ENCODE results near the gene SNAI3. TPM values are rescaled to one million over a fixed set of nuclear protein-coding genes. Genes with fewer than 3 reads are reported as not detected.

The SNAI3 gene
- total RNA-seq, 1 donor from 2014 or later: 1.8 TPM

- no peak for DNase-seq (ENCODE audit: low spot score)
Observed at GRCh38 chr16:88634994-88635670, 51.2 kb downstream of the SNAI3 start.

- no peak for DNase-seq (ENCODE audit: low spot score)
Observed at GRCh38 chr16:88634141-88634993, 51.9 kb downstream of the SNAI3 start.

- DNase-seq (ENCODE audit: low spot score): no peak
Observed at GRCh38 chr16:88633684-88634140, 52.6 kb downstream of the SNAI3 start.

- no peak for DNase-seq (ENCODE audit: low spot score)
Observed at GRCh38 chr16:88632587-88632930, 53.7 kb downstream of the SNAI3 start.

GRCh38 chr16:88631920-88632586 is 54.3 kb downstream of the SNAI3 start:
- DNase-seq (ENCODE audit: low spot score): no peak

GRCh38 chr16:88631384-88631783 is 54.9 kb downstream of the SNAI3 start:
- no peak for DNase-seq (ENCODE audit: low spot score)

- no peak for DNase-seq (ENCODE audit: low spot score)
Observed at GRCh38 chr16:88630941-88631340, 55.4 kb downstream of the SNAI3 start.

- no peak for DNase-seq (ENCODE audit: low spot score)
Observed at GRCh38 chr16:88630433-88630832, 55.9 kb downstream of the SNAI3 start.

- DNase-seq (ENCODE audit: low spot score): no peak
Observed at GRCh38 chr16:88629835-88630234, 56.5 kb downstream of the SNAI3 start.

GRCh38 chr16:88628512-88628974 is 57.8 kb downstream of the SNAI3 start:
- DNase-seq (ENCODE audit: low spot score): no peak

Other genes with a start within 250 kb of the SNAI3 start
- 13.7 TPM for gene ZFPM1, start 233.2 kb downstream of the SNAI3 start, total RNA-seq
- 47.3 TPM for gene ZC3H18, start 116.1 kb downstream of the SNAI3 start, total RNA-seq
- gene IL17C, start 47.9 kb downstream of the SNAI3 start, total RNA-seq: not detected
- 279 TPM for gene CYBA, start 35.5 kb downstream of the SNAI3 start, total RNA-seq
- gene MVD, start 23.4 kb downstream of the SNAI3 start, total RNA-seq: 43.9 TPM
- gene RNF166, start 19.9 kb upstream of the SNAI3 start, total RNA-seq: 22.8 TPM
- gene CTU2, start 20.0 kb upstream of the SNAI3 start, total RNA-seq: 25.2 TPM
- gene PIEZO1, start 98.7 kb upstream of the SNAI3 start, total RNA-seq: 144 TPM
- gene CDT1, start 117.3 kb upstream of the SNAI3 start, total RNA-seq: 2.1 TPM
- 152 TPM for gene APRT, start 125.4 kb upstream of the SNAI3 start, total RNA-seq
- 44.4 TPM for gene GALNS, start 170.4 kb upstream of the SNAI3 start, total RNA-seq
- gene TRAPPC2L, start 170.6 kb upstream of the SNAI3 start, total RNA-seq: 55.3 TPM
- gene PABPN1L, start 180.2 kb upstream of the SNAI3 start, total RNA-seq: not detected